ENCODE results near the gene CHRNB4.

DNA sequence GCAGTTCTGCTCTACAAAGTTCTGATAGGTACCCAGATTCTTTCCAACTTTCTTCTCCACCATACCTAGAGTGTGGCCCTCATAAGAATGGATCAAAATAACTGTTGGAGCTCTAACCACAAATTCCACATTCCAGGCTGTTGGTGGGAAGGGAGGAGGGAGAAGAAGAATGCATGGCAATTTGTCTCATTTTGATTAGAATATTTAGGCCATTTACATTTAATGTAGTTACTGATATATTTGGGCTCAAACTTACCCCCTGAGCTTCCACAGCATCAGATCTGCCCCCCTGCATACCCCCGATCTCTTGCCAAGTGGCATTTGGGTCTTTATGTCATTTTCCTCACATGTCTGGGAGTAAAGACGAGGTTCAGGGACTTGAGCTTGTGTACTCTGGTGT is 7.7 kb downstream of the CHRNB4 start:
- TF ChIP-seq, protein P1, sequence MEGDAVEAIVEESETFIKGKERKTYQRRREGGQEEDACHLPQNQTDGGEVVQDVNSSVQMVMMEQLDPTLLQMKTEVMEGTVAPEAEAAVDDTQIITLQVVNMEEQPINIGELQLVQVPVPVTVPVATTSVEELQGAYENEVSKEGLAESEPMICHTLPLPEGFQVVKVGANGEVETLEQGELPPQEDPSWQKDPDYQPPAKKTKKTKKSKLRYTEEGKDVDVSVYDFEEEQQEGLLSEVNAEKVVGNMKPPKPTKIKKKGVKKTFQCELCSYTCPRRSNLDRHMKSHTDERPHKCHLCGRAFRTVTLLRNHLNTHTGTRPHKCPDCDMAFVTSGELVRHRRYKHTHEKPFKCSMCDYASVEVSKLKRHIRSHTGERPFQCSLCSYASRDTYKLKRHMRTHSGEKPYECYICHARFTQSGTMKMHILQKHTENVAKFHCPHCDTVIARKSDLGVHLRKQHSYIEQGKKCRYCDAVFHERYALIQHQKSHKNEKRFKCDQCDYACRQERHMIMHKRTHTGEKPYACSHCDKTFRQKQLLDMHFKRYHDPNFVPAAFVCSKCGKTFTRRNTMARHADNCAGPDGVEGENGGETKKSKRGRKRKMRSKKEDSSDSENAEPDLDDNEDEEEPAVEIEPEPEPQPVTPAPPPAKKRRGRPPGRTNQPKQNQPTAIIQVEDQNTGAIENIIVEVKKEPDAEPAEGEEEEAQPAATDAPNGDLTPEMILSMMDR (IDR thresholded peaks at IDR 0.05), result no peak
- TF ChIP-seq POLR2A (IDR thresholded peaks at IDR 0.05) (no peak), EP300 (IDR thresholded peaks at IDR 0.05) (no peak)
